Globus pallidus (tissue), 1 donor: ENCODE results near the gene NSUN2.

Experiments used
- DNase-seq: peaks from one replicate; pipeline ENCODE4 v3.0.0-alpha.2; 2015; ENCODE audit warnings: low spot score

Gene NSUN2

DNA sequence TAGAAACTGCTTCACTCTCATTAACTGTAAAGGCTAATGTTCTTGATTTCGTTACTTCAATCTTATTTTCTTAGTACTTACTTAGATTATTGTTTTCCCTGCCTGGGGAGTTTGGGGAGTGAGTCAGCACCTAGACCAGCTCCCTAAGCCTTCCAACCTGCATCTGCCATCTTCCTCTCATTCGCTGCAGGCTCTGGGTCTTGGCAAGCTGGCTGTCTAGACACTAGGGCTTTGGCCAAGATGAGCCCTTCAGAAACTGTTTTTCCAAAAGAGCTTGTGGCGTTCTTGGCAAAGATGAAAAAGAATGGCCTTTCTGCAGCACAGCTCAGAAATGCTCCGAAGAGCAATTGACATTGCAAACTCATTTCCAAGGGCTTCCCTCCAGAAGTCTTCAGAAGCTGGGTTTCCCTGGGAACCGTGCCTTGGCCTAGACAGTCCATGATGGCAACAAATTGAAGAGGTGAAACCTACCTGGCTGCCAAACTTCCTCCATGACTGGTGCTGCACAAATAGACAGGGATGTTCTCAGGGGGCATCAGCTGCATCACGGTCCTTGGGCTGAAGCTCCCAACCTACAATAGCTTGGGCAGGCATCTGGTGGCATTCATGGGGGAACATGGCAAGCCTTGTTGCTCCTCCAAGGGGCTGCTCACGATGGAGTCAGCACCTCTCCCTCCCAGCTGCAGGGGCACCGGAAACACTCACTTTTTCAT, 76.6 kb downstream of the NSUN2 start:
- DNase-seq = peak; percentile 24

DNA sequence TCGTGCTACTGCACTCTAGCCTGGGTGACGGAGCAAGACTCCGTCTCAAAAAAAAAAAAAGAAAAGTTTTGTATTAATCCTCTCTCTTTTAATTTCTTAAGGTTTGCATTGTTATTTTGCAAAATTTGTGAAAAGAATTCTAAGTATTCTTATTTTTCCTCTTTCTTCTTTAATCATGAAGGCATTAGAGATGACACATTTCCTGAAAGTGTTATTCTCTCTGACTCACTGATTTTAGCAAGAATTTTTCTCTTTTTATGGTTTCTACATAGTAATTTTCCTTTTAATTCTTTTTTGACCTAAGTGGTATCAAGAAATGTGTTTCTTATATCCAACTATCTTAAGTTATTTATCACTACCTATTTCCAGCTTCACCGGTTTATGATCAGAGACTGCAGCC, 78.0 kb downstream of the NSUN2 start:
- no peak for DNase-seq

DNA sequence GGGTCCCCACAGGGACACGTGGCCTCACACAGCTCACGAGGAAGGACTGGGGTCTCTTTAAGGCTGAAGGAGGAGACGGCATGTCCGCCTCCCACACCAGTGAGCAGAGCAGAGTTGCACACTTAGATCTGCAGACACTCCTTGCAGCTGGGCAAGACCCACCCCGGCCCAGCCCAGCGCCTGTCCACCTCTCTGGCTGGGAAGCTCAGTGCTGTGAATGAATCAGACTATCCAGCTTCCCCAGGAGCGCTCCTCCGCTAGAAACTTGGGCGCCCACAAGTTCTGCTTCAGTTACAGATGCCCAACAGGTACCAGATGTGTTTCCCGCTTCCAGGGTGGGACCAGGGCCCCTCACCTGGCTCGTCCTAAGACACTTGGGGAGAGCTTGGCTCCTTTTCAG, 78.9 kb downstream of the NSUN2 start:
- no peak for DNase-seq

DNA sequence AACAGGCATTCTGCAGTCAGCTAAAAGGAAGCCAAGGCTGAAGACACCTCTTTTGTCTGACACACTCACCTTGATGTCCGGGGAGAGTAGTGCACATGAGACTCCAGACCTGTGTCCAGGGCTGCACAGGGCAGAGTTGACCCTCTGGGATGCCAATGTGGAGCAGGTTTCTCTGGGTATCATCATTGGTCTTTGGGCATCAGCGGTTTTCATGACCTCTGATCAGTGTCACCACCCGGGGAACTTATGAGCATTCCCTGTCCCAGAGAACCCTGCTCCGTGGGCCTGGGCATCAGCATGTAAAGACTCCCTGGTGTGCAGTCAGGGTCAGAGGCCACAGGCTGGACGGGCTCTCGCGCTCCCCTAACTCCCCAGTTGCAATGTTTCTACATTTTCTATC, 80.2 kb downstream of the NSUN2 start:
- no peak for DNase-seq

DNA sequence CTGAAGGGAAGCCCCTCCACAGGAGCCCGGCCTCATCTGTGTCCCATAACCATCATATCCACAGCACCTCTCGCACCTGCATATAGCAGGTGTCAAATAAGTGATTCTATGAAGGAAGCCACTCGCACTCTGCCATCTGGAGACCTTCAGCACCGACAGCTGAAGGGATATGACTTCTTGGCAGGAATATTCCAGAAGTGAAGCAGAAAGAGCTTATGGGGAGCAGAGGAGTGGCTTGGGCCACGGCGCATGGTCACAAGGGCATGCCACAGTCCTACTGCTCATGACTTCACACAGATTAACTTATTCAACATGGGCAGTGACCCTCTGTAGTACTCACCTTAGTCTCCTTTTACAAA, 80.9 kb downstream of the NSUN2 start:
- no peak for DNase-seq

DNA sequence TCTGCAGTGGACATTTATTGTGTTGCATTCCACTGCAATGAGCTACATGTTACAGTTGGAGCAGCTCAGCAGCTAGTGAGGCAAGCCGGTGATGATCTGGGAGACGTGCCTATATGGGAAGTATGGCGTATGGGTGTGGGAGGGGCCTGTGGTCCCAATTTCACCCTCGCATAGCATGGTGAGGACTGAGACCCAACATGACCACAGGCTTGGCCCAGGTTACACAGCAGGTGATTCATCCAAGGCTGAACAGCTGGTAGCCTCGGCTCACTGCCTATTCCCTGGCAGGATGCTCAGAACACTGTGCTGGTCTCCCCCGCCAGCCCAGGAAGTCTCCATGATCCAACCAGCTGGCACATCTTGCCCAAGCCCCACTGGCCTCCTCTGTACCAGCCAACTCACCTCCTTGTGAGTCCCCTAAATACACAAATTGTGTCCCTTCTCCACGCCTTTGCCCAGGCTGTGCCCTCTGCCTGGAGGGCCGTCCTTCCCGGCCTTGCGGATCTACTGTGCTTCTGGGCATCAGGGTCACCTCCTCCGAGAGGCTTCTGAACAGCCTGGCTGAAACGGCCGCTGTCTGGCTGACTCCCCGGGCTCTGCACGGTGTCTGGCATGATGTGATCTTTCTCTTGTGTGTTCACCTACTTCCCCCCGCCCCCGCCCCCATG, 81.4 kb downstream of the NSUN2 start:
- no peak for DNase-seq

DNA sequence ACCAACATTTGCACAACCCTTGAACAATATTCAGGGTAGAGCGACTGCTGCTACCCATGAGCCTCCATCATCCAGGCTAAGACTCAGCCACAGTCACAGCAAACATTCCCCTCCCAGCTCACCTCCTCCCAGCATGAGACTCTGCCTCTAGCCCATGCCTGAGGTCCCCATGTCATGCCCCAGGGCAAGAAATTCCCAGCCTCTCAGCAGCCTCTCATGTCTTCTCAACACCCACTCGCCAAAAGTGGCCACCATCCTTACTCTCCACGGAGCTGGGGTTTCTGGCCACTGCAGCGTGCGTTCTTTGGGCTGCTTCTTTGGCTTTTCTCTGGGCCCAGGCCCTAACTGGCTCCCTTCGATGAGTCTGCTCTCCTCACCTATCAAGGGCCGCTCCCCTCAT, 82.2 kb downstream of the NSUN2 start:
- no peak for DNase-seq
